Activated CD8-positive, alpha-beta T cell treated with anti-CD3 and anti-CD28 coated beads for 36 hours (primary cell): ENCODE data around the gene ADPRS. TPM values are rescaled to one million over a fixed set of nuclear protein-coding genes. Genes with fewer than 3 reads are reported as not detected.

Source experiments
- ATAC-seq: fragments of 200-7000 bp; cut with Tn5 transposase; one replicate; pipeline ENCODE4 v1.10.0; 2021; ENCODE audit warnings: mild to moderate bottlenecking, moderate library complexity
- CTCF ChIA-PET: fragments of 350-600 bp; sonication (Branson Sonifier 250); formaldehyde crosslinking; loops from one replicate; lab custom pipeline; 2021; ENCODE audit warnings: antibody characterized with exemption; lab: Charles Lee
- POLR2A ChIA-PET: fragments of 350-600 bp; sonication (Branson Sonifier 250); formaldehyde crosslinking; loops from one replicate; lab custom pipeline; 2021; ENCODE audit warnings: antibody characterized with exemption; lab: Charles Lee
- DNase-seq: peaks from one replicate; pipeline ENCODE4 v3.0.0-alpha.2; 2020
- H3K27ac Mint-ChIP-seq: one replicate; pipeline ENCODE4 v1.8.0; 2021; ENCODE audit warnings: mild to moderate bottlenecking, mixed read lengths
- H3K27me3 Mint-ChIP-seq: one replicate; pipeline ENCODE4 v1.8.0; 2021; ENCODE audit warnings: mixed read lengths
- H3K36me3 Mint-ChIP-seq: one replicate; pipeline ENCODE4 v1.8.0; 2021; ENCODE audit warnings: low read depth, mixed read lengths
- H3K4me1 Mint-ChIP-seq: one replicate; pipeline ENCODE4 v1.8.0; 2021; ENCODE audit warnings: low read depth, mixed read lengths
- H3K4me3 Mint-ChIP-seq: one replicate; pipeline ENCODE4 v1.8.0; 2021; ENCODE audit warnings: mild to moderate bottlenecking, moderate library complexity, mixed read lengths
- H3K9me3 Mint-ChIP-seq: one replicate; pipeline ENCODE4 v1.8.0; 2021; ENCODE audit warnings: mixed read lengths
- CTCF ChIP-seq: fragments of 200-600 bp; IDR thresholded peaks from one replicate; pipeline ENCODE4 v1.8.0; 2022; ENCODE audit warnings: antibody characterized with exemption, mild to moderate bottlenecking
- intact Hi-C: fragments of 100-400 bp; cut with micrococcal nuclease; formaldehyde crosslinking; loops from one replicate; pipeline ENCODE4 v1.10.0; 2022
- total RNA-seq, 2 experiments: library from RNA; stranded (reverse); gene quantifications; one replicate each; pipeline ENCODE4 v1.2.3, GENCODE V29; 2021

The ADPRS gene
- total RNA-seq, 2 experiments from 2014 or later: 52.7 to 54.9 TPM

GRCh38 chr1:36116901-36117300 lies 28.2 kb downstream of the ADPRS start:
- POLR2A ChIA-PET: interaction anchor here (1.1 kb wide), 1 partner anchor 17 kb away, joined by 3 read pairs; no protein-coding TSS in a partner anchor
- DNase-seq: no peak

GRCh38 chr1:36118447-36119204 lies 29.9 kb downstream of the ADPRS start:
- Mint-ChIP-seq H3K27me3 (peaks cover 13% of the 10 kb centered on the region), H3K36me3 (no peaks in the 10 kb centered on the region), H3K27ac (no peak overlapping the region), H3K4me1 (peaks cover 5% of the 10 kb centered on the region), H3K4me3 (no peak overlapping the region), H3K9me3 (no peaks in the 10 kb centered on the region)
- ATAC-seq (no peak), DNase-seq (no peak)
- POLR2A ChIA-PET: interaction anchor here (0.5 to 1.6 kb wide), 3 partner anchors 10 to 199 kb away, joined by 3 read pairs; no protein-coding TSS in a partner anchor
- TF ChIP-seq CTCF: no peak
- CTCF ChIA-PET: interaction anchor here (1.0 to 3.7 kb wide), 4 partner anchors 15 to 70 kb away, joined by 3 to 31 read pairs (median 3); no protein-coding TSS in a partner anchor
- intact Hi-C loops: no loop called here

More at GRCh38 chr1:36116901-36117300, 28.2 kb downstream of the ADPRS start:
- CTCF ChIA-PET: interaction anchor here (0.6 to 3.7 kb wide), 8 partner anchors 10 to 169 kb away, joined by 3 to 31 read pairs (median 4); partner anchors contain the start of genes TEKT2 and TRAPPC3
- Mint-ChIP-seq H3K36me3 (no peaks in the 10 kb centered on the region), H3K4me1 (peaks cover 3% of the 10 kb centered on the region), H3K4me3 (no peak overlapping the region), H3K27me3 (no peaks in the 10 kb centered on the region), H3K9me3 (no peaks in the 10 kb centered on the region), H3K27ac (no peak overlapping the region)
- no peak for TF ChIP-seq CTCF
- intact Hi-C loops: no loop called here
- no peak for ATAC-seq

GRCh38 chr1:36119456-36119855 lies 30.8 kb downstream of the ADPRS start:
- CTCF ChIA-PET: interaction anchor here (3.7 kb wide), 1 partner anchor 15 kb away, joined by 31 read pairs; no protein-coding TSS in a partner anchor
- TF ChIP-seq CTCF: no peak
- no peaks in the 10 kb centered on the region for H3K36me3 Mint-ChIP-seq

GRCh38 chr1:36122062-36123030 lies 33.7 kb downstream of the ADPRS start:
- H3K9me3 Mint-ChIP-seq: no peaks in the 10 kb centered on the region
- POLR2A ChIA-PET: no interaction called here
- no peak overlapping the region for H3K4me3 Mint-ChIP-seq
- CTCF ChIA-PET: interaction anchor here (1.5 to 1.6 kb wide), 2 partner anchors 11 to 13 kb away, joined by 3 to 5 read pairs; no protein-coding TSS in a partner anchor
- ATAC-seq (no peak), DNase-seq (no peak)
- peaks cover 25% of the 10 kb centered on the region for H3K4me1 Mint-ChIP-seq
- peaks cover 29% of the 10 kb centered on the region for H3K27me3 Mint-ChIP-seq
- intact Hi-C loops: no loop called here
- TF ChIP-seq CTCF: no peak
- no peak overlapping the region for H3K27ac Mint-ChIP-seq
- H3K36me3 Mint-ChIP-seq: no peaks in the 10 kb centered on the region

More at GRCh38 chr1:36119456-36119855, 30.8 kb downstream of the ADPRS start:
- Mint-ChIP-seq H3K27ac (no peak overlapping the region), H3K27me3 (peaks cover 19% of the 10 kb centered on the region), H3K4me1 (peaks cover 11% of the 10 kb centered on the region), H3K4me3 (no peak overlapping the region), H3K9me3 (no peaks in the 10 kb centered on the region)
- no peak for DNase-seq
- intact Hi-C loops: no loop called here
- no peak for ATAC-seq
- POLR2A ChIA-PET: interaction anchor here (1.1 to 1.6 kb wide), 2 partner anchors 11 to 27 kb away, joined by 3 read pairs; no protein-coding TSS in a partner anchor
